ENCODE results near the gene CENPX.

DNA sequence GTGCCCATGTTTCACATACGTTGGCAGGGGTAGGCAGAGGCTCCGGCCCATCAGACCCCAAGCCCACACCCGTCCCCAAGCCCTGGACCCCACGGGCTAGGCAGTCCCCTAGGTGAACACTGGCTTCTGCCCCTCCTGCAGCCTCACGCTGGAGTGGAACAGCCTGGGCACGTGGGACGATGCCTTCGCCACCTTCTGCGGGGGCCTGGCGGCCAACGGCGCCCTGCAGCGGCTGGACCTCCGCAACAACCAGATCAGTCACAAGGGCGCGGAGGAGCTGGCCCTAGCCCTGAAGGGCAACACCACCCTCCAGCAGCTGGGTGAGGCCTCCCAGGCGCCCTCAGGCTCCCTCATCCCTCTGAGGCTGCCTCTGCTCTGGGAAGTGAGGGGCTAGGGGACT is 2.2 kb upstream of the CENPX start:
- TF ChIP-seq POLR2A (IDR thresholded peaks at IDR 0.05) (no peak), EP300 (IDR thresholded peaks at IDR 0.05) (no peak), POLR2AphosphoS5 (IDR thresholded peaks at IDR 0.05) (no peak)
- TF ChIP-seq, protein P1, sequence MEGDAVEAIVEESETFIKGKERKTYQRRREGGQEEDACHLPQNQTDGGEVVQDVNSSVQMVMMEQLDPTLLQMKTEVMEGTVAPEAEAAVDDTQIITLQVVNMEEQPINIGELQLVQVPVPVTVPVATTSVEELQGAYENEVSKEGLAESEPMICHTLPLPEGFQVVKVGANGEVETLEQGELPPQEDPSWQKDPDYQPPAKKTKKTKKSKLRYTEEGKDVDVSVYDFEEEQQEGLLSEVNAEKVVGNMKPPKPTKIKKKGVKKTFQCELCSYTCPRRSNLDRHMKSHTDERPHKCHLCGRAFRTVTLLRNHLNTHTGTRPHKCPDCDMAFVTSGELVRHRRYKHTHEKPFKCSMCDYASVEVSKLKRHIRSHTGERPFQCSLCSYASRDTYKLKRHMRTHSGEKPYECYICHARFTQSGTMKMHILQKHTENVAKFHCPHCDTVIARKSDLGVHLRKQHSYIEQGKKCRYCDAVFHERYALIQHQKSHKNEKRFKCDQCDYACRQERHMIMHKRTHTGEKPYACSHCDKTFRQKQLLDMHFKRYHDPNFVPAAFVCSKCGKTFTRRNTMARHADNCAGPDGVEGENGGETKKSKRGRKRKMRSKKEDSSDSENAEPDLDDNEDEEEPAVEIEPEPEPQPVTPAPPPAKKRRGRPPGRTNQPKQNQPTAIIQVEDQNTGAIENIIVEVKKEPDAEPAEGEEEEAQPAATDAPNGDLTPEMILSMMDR (IDR thresholded peaks at IDR 0.05): no peak
